ENCODE data around the gene MXD3.

Gene MXD3

DNA sequence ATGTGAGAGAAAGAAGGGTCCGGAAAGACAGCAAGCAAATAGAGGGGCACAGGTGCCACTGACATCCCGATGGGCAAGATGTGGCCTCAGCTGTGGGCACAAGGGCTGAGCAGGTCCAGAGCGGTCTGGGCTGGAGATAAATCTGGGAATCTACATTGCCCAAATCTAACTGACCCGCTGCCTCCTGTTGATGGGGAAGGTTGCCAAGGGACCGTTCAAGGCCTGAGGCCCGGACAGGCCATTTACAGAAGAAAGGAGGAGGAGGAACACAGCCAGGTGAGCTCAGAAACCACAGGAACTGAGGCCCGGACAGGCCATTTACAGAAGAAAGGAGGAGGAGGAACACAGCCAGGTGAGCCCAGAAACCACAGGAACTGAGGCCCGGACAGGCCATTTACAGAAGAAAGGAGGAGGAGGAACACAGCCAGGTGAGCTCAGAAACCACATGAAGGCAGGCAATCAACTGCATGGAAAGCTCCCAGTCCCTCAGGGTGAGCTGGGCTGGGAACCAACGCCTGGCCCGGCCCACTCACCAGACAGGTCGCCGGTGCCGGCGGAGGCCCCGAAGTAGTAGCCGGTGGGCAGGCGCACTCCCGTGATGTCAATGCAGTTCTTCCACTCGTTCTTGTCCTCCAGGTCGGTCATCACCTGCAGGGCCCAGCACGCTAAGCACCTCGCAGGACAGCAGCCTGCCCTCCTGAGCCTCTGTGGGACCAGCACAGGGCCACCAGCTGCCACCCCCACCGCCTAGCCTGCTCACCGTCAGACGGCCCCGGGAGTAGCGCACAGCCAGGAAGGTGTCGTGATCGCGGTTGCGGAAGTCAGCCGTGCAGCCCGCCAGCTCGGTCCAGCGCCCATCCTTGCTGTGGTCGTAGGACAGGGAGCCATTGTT is 25.2 kb upstream of the MXD3 start:
- no peak for DNase-seq (ENCODE audit: low read depth, low spot score)
- Histone ChIP-seq H3K9me3 (ENCODE audit: low read depth, low read length) (no peaks in the 10 kb centered on the region), H3K9ac (ENCODE audit: insufficient read length) (no peak overlapping the region), H3K4me3 (no peak overlapping the region), H3K36me3 (ENCODE audit: insufficient read depth, low read length) (peaks cover 46% of the 10 kb centered on the region), H3K27ac (no peak overlapping the region)
- TF ChIP-seq EZH2 (IDR thresholded peaks at IDR 0.05) (no peak), FOXP2 (optimal IDR thresholded peaks at IDR 0.05; ENCODE audit: control extremely low read depth, extremely low read length, insufficient read depth) (no peak)

DNA sequence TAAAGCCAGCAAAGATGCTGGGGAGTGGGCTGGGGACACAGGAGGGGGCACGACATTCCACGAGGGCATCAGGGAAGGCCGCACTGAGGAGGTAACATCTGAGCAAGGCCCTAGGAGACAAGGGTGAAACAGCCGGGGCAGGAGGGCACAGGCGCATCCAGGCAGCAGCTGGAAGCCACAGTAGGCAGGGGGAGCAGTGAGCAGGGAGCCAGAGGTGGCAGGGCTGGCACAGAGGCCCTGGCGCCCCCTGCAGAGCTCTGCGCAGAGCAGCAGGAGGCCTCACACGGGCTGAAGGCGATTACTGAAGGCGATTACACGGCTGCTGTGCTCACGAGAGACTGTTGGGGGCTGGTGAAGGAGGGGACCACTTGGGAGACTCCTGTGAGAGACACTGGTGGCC is 24.4 kb upstream of the MXD3 start:
- Histone ChIP-seq H3K9me3 (ENCODE audit: low read depth, low read length) (no peaks in the 10 kb centered on the region), H3K36me3 (ENCODE audit: insufficient read depth, low read length) (peaks cover 43% of the 10 kb centered on the region; the same call in 1 of the 2 replicates), H3K4me3 (no peak overlapping the region), H3K27ac (no peak overlapping the region), H3K9ac (ENCODE audit: insufficient read length) (no peak overlapping the region)
- TF ChIP-seq POLR2AphosphoS5 (IDR thresholded peaks at IDR 0.05; ENCODE audit: borderline replicate concordance, low read depth, low read length) (no peak), EZH2 (IDR thresholded peaks at IDR 0.05) (no peak), FOXP2 (optimal IDR thresholded peaks at IDR 0.05; ENCODE audit: control extremely low read depth, extremely low read length, insufficient read depth) (no peak)
- DNase-seq (ENCODE audit: low read depth, low spot score), result no peak

GRCh38 chr5:177335701-177336065 is 24.0 kb upstream of the MXD3 start:
- no peak overlapping the region for H3K27ac ChIP-seq
- H3K4me3 ChIP-seq, result no peak overlapping the region
- H3K9ac ChIP-seq (ENCODE audit: insufficient read length), result no peak overlapping the region
- H3K36me3 ChIP-seq (ENCODE audit: insufficient read depth, low read length), result peaks cover 43% of the 10 kb centered on the region; the same call in 1 of the 2 replicates
- TF ChIP-seq POLR2AphosphoS5 (IDR thresholded peaks at IDR 0.05; ENCODE audit: borderline replicate concordance, low read depth, low read length), result no peak
- no peak for TF ChIP-seq FOXP2 (optimal IDR thresholded peaks at IDR 0.05; ENCODE audit: control extremely low read depth, extremely low read length, insufficient read depth)
- DNase-seq (ENCODE audit: low read depth, low spot score), result no peak
- no peaks in the 10 kb centered on the region for H3K9me3 ChIP-seq (ENCODE audit: low read depth, low read length)

- no peak overlapping the region for H3K9ac ChIP-seq (ENCODE audit: insufficient read length)
- DNase-seq (ENCODE audit: low read depth, low spot score), result no peak
- H3K36me3 ChIP-seq (ENCODE audit: insufficient read depth, low read length), result peaks cover 43% of the 10 kb centered on the region; the same call in 1 of the 2 replicates
- no peak overlapping the region for H3K4me3 ChIP-seq
- H3K9me3 ChIP-seq (ENCODE audit: low read depth, low read length), result no peaks in the 10 kb centered on the region
- no peak overlapping the region for H3K27ac ChIP-seq
- TF ChIP-seq FOXP2 (optimal IDR thresholded peaks at IDR 0.05; ENCODE audit: control extremely low read depth, extremely low read length, insufficient read depth) (no peak), POLR2AphosphoS5 (IDR thresholded peaks at IDR 0.05; ENCODE audit: borderline replicate concordance, low read depth, low read length) (no peak), EZH2 (IDR thresholded peaks at IDR 0.05) (no peak)
These were observed 23.3 kb upstream of the MXD3 start for GRCh38 chr5:177334781-177335700.

- no peak for DNase-seq (ENCODE audit: low read depth, low spot score)
- no peak for TF ChIP-seq EZH2 (IDR thresholded peaks at IDR 0.05)
- no peak for TF ChIP-seq POLR2AphosphoS5 (IDR thresholded peaks at IDR 0.05; ENCODE audit: borderline replicate concordance, low read depth, low read length)
- no peak for TF ChIP-seq FOXP2 (optimal IDR thresholded peaks at IDR 0.05; ENCODE audit: control extremely low read depth, extremely low read length, insufficient read depth)
- H3K4me3 ChIP-seq, result no peak overlapping the region
- peaks cover 43% of the 10 kb centered on the region; the same call in 1 of the 2 replicates for H3K36me3 ChIP-seq (ENCODE audit: insufficient read depth, low read length)
- no peak overlapping the region for H3K9ac ChIP-seq (ENCODE audit: insufficient read length)
- no peak overlapping the region for H3K27ac ChIP-seq
- H3K9me3 ChIP-seq (ENCODE audit: low read depth, low read length), result no peaks in the 10 kb centered on the region
These were observed 22.5 kb upstream of the MXD3 start for GRCh38 chr5:177334155-177334551.

- TF ChIP-seq EZH2 (IDR thresholded peaks at IDR 0.05) (no peak), POLR2AphosphoS5 (IDR thresholded peaks at IDR 0.05; ENCODE audit: borderline replicate concordance, low read depth, low read length) (no peak), FOXP2 (optimal IDR thresholded peaks at IDR 0.05; ENCODE audit: control extremely low read depth, extremely low read length, insufficient read depth) (no peak)
- no peak for DNase-seq (ENCODE audit: low read depth, low spot score)
- H3K9ac ChIP-seq (ENCODE audit: insufficient read length), result no peak overlapping the region
- peaks cover 43% of the 10 kb centered on the region; the same call in 1 of the 2 replicates for H3K36me3 ChIP-seq (ENCODE audit: insufficient read depth, low read length)
- H3K27ac ChIP-seq, result no peak overlapping the region
- H3K4me3 ChIP-seq, result no peak overlapping the region
- no peaks in the 10 kb centered on the region for H3K9me3 ChIP-seq (ENCODE audit: low read depth, low read length)
These were observed 21.9 kb upstream of the MXD3 start for GRCh38 chr5:177333420-177334154.

DNA sequence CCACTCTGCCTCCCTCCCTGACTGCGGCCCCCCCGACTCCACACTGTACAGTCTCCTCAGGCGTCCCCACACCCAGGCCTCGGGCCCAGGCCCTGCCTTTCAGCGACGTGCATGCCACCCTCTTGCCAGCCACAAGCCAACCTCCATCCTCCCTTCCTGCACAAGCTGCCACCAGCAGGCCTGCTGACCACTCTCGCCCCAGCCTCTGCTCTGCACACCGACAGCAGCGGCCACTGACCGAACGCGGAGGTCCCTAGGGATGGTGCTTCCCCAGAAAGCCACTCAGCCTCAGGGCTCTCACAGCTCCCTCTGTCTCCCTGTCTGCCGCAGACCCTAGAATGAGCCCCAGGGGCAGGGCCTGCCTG is 21.2 kb upstream of the MXD3 start:
- no peak for TF ChIP-seq EZH2 (IDR thresholded peaks at IDR 0.05)
- TF ChIP-seq FOXP2 (optimal IDR thresholded peaks at IDR 0.05; ENCODE audit: control extremely low read depth, extremely low read length, insufficient read depth), result no peak
- TF ChIP-seq POLR2AphosphoS5 (IDR thresholded peaks at IDR 0.05; ENCODE audit: borderline replicate concordance, low read depth, low read length), result no peak
- Histone ChIP-seq H3K9ac (ENCODE audit: insufficient read length) (no peak overlapping the region), H3K9me3 (ENCODE audit: low read depth, low read length) (no peaks in the 10 kb centered on the region), H3K27ac (no peak overlapping the region), H3K36me3 (ENCODE audit: insufficient read depth, low read length) (peaks cover 43% of the 10 kb centered on the region; the same call in 1 of the 2 replicates), H3K4me3 (no peak overlapping the region)
- no peak for DNase-seq (ENCODE audit: low read depth, low spot score)
